ENCODE results near the gene ZNF497.
A peak's percentile ranks its signal among the peaks of the same experiment; 100 is the strongest.

The ZNF497 gene

GRCh38 chr19:58325311-58326022 is 37.1 kb downstream of the ZNF497 start:
- H3K4me2 ChIP-seq (ENCODE audit: low read length) = peak overlapping the region; percentile 82
- no peak overlapping the region for H2AFZ ChIP-seq
- TF ChIP-seq CTCF (IDR thresholded peaks at IDR 0.05) = no peak
- H3K9ac ChIP-seq = no peak overlapping the region
- H3K27me3 ChIP-seq (ENCODE audit: control insufficient read depth, insufficient read depth, low read length) = no peaks in the 10 kb centered on the region
- H3K36me3 ChIP-seq (ENCODE audit: control insufficient read depth, insufficient read depth, low read length) = no peaks in the 10 kb centered on the region
- H3K27ac ChIP-seq = peak overlapping the region; percentile 98
- H3K4me1 ChIP-seq = peaks cover 3% of the 10 kb centered on the region
- H3K79me2 ChIP-seq = peaks cover 21% of the 10 kb centered on the region
- no peaks in the 10 kb centered on the region for H3K9me3 ChIP-seq (ENCODE audit: control insufficient read depth, low read length)
- no peak overlapping the region for H3K4me3 ChIP-seq (ENCODE audit: low read depth, low read length)

- Histone ChIP-seq H3K4me2 (ENCODE audit: low read length) (no peak overlapping the region), H3K27me3 (ENCODE audit: control insufficient read depth, insufficient read depth, low read length) (no peaks in the 10 kb centered on the region), H3K27ac (no peak overlapping the region), H2AFZ (no peak overlapping the region), H3K79me2 (peaks cover 24% of the 10 kb centered on the region), H3K36me3 (ENCODE audit: control insufficient read depth, insufficient read depth, low read length) (no peaks in the 10 kb centered on the region), H3K9me3 (ENCODE audit: control insufficient read depth, low read length) (no peaks in the 10 kb centered on the region), H3K9ac (no peak overlapping the region), H3K4me3 (ENCODE audit: low read depth, low read length) (no peak overlapping the region), H3K4me1 (no peaks in the 10 kb centered on the region)
- TF ChIP-seq CTCF (IDR thresholded peaks at IDR 0.05) = no peak
Observed at GRCh38 chr19:58319241-58319640, 43.3 kb downstream of the ZNF497 start.

GRCh38 chr19:58318297-58318696 is 44.3 kb downstream of the ZNF497 start:
- Histone ChIP-seq H3K4me1 (no peaks in the 10 kb centered on the region), H3K9ac (no peak overlapping the region), H3K9me3 (ENCODE audit: control insufficient read depth, low read length) (no peaks in the 10 kb centered on the region), H2AFZ (no peak overlapping the region), H3K27ac (no peak overlapping the region), H3K4me2 (ENCODE audit: low read length) (no peak overlapping the region), H3K27me3 (ENCODE audit: control insufficient read depth, insufficient read depth, low read length) (no peaks in the 10 kb centered on the region), H3K4me3 (ENCODE audit: low read depth, low read length) (no peak overlapping the region), H3K36me3 (ENCODE audit: control insufficient read depth, insufficient read depth, low read length) (no peaks in the 10 kb centered on the region), H3K79me2 (peaks cover 22% of the 10 kb centered on the region)
- no peak for TF ChIP-seq CTCF (IDR thresholded peaks at IDR 0.05)

- no peaks in the 10 kb centered on the region for H3K27me3 ChIP-seq (ENCODE audit: control insufficient read depth, insufficient read depth, low read length)
Observed at GRCh38 chr19:58317476-58318072, 45.0 kb downstream of the ZNF497 start.

More at GRCh38 chr19:58317476-58318072, 45.0 kb downstream of the ZNF497 start:
- H3K36me3 ChIP-seq (ENCODE audit: control insufficient read depth, insufficient read depth, low read length) = no peaks in the 10 kb centered on the region
- H3K4me2 ChIP-seq (ENCODE audit: low read length) = no peak overlapping the region
- H3K4me3 ChIP-seq (ENCODE audit: low read depth, low read length) = no peak overlapping the region
- H3K27ac ChIP-seq = no peak overlapping the region
- TF ChIP-seq CTCF (IDR thresholded peaks at IDR 0.05) = no peak
- no peaks in the 10 kb centered on the region for H3K4me1 ChIP-seq
- H2AFZ ChIP-seq = no peak overlapping the region
- no peaks in the 10 kb centered on the region for H3K9me3 ChIP-seq (ENCODE audit: control insufficient read depth, low read length)
- no peak overlapping the region for H3K9ac ChIP-seq
- H3K79me2 ChIP-seq = peaks cover 19% of the 10 kb centered on the region
